ENCODE data around the gene ADAP2. TPM values are rescaled to one million over a fixed set of nuclear protein-coding genes. Genes with fewer than 3 reads are reported as not detected.
"Not testable (repeated sequence)": the region's sequence is repeated elsewhere in the genome, so short reads cannot be mapped to it uniquely, and the experiment has no call there.

Gene ADAP2
- polyA plus RNA-seq, 4 donors = 2.5 to 4.2 (median 3.4) TPM

GRCh38 chr17:30929081-30929633, 7.4 kb downstream of the ADAP2 start:
- no peak for DNase-seq (ENCODE audit: low read depth in 4 of 4, low spot score in 3 of 4)

- not testable (repeated sequence) for DNase-seq (ENCODE audit: low read depth in 4 of 4, low spot score in 3 of 4)
These were observed 8.1 kb downstream of the ADAP2 start for GRCh38 chr17:30929861-30930260.

GRCh38 chr17:30930495-30930894, 8.8 kb downstream of the ADAP2 start:
- no peak for DNase-seq (ENCODE audit: low read depth in 4 of 4, low spot score in 3 of 4)

- DNase-seq (ENCODE audit: low read depth in 4 of 4, low spot score in 3 of 4) = not testable (repeated sequence)
These were observed 9.8 kb downstream of the ADAP2 start for GRCh38 chr17:30931582-30931981.

GRCh38 chr17:30933966-30934365, 12.2 kb downstream of the ADAP2 start:
- no peak for DNase-seq (ENCODE audit: low read depth in 4 of 4, low spot score in 3 of 4)

GRCh38 chr17:30939051-30939689, 17.4 kb downstream of the ADAP2 start:
- no peak for DNase-seq (ENCODE audit: low read depth in 4 of 4, low spot score in 3 of 4)

GRCh38 chr17:30942308-30943079, 20.7 kb downstream of the ADAP2 start:
- DNase-seq (ENCODE audit: low read depth in 4 of 4, low spot score in 3 of 4) = no peak

GRCh38 chr17:30947796-30948195, 26.1 kb downstream of the ADAP2 start:
- DNase-seq (ENCODE audit: low read depth in 4 of 4, low spot score in 3 of 4) = no peak

- no peak for DNase-seq (ENCODE audit: low read depth in 4 of 4, low spot score in 3 of 4)
These were observed 28.4 kb downstream of the ADAP2 start for GRCh38 chr17:30950189-30950588.

GRCh38 chr17:30950669-30951399, 29.1 kb downstream of the ADAP2 start:
- peak in 3 of 4 donors; percentile 48 to 57 (median 51) for DNase-seq (ENCODE audit: low read depth in 4 of 4, low spot score in 3 of 4)

- no peak for DNase-seq (ENCODE audit: low read depth in 4 of 4, low spot score in 3 of 4)
These were observed 31.1 kb downstream of the ADAP2 start for GRCh38 chr17:30952638-30953393.

- DNase-seq (ENCODE audit: low read depth in 4 of 4, low spot score in 3 of 4) = no peak
These were observed 32.5 kb downstream of the ADAP2 start for GRCh38 chr17:30954046-30954830.

GRCh38 chr17:30956764-30957374, 35.1 kb downstream of the ADAP2 start:
- DNase-seq (ENCODE audit: low read depth in 4 of 4, low spot score in 3 of 4) = no peak

- DNase-seq (ENCODE audit: low read depth in 4 of 4, low spot score in 3 of 4) = no peak
These were observed 36.0 kb downstream of the ADAP2 start for GRCh38 chr17:30957741-30958140.

- DNase-seq (ENCODE audit: low read depth in 4 of 4, low spot score in 3 of 4) = no peak
These were observed 36.4 kb downstream of the ADAP2 start for GRCh38 chr17:30958187-30958586.

GRCh38 chr17:30961209-30962188, 39.8 kb downstream of the ADAP2 start:
- DNase-seq (ENCODE audit: low read depth in 4 of 4, low spot score in 3 of 4) = no peak

- DNase-seq (ENCODE audit: low read depth in 4 of 4, low spot score in 3 of 4) = not testable (repeated sequence)
These were observed 42.6 kb downstream of the ADAP2 start for GRCh38 chr17:30964312-30964711.

GRCh38 chr17:30964876-30965275, 43.1 kb downstream of the ADAP2 start:
- no peak for DNase-seq (ENCODE audit: low read depth in 4 of 4, low spot score in 3 of 4)
